Fibroblast of skin of left biceps (primary cell): Measurements from ENCODE around the gene BAG1.

Experiments
- DNase-seq, 2 experiments: peaks; one replicate each; pipeline ENCODE4 v3.0.0-alpha.2; 2013; ENCODE audit warnings: low read depth in 2 of 2

Gene BAG1

DNA sequence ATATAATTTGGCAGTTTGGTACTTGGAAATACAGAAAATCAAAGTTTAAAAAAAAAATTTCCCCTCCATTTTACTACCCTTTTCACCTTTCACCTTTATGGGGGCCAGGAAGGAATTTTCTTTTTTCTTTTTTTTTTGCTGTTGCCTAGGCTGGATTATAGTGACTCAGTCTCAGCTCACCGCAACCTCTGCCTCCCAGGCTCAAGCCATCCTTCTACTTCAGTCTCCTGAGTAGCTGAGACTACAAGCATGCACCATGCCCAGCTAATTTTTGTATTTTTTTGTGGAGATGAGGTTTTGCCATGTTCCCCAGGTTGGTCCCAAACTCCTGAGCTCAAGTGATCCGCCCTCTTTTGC, 9.4 kb upstream of the BAG1 start:
- no peak for DNase-seq

DNA sequence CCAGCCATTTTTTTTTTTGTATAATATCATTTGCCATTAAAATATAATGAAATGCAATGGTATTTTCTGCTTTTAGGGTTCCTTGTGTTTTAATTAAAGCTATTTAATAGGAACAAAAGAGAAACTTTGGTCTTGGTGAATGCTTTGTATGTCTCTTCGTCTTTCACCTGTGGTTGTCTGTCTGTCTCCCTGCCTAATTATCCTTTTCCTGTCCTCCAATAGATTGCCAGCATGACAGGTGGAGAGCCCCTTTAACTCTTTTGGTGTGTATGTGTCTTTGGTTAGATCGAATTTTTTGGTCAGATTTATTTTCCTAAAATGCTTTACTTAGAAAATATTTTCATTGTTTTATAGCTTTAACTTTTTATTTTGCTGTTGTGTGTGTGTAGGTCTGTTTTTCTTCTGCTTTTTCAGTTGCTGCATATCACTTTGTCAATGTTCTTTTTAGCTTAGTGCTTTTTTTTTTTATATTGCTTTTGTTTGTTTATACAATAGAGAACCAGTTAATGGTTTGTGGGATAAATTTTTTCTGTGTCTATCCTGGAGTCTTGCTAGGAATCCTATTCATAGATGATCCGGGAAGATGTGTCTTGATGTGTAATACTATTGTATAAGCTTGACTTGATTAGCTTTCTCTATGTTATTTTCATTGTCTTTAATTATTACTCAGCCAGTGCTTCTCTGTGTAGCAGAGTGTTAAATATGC, 8.9 kb upstream of the BAG1 start:
- no peak for DNase-seq

DNA sequence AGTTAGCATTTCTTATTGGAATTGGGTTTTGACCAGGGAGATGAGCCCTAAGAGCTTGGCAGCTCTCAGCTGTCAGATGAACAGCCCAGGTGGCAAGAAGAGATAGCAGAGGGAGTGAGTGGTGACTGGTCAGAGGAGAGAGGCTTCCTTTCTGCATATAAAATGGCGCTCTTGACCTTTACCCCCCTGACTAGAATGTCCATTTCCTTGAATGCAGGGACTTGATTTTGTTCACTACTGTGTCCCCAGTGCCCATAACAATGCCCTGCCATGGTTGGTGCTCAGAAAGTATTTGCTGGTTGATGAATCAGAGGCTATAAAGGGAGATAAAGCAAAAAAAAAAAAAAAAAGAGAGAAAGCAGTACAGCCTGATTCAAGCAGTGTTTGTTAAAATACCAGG, 7.6 kb upstream of the BAG1 start:
- DNase-seq: no peak

DNA sequence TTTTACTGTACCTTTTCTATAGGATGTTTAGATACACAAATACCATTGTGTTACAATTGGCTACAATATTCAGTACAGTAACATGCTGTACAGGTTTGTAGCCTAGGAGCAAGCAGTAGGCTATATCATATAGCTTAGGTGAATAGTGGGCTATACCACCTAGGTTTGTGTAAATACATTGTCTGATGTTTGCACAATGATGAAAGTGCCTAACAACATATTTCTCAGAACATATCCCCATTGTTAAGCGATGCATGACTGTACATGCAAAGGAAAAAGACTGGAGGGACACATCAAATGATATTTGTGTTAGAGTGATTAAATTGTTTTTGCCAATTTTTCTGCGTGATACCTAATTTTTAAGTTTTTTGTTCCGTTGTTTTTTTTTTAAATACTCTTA, 5.6 kb upstream of the BAG1 start:
- no peak for DNase-seq

DNA sequence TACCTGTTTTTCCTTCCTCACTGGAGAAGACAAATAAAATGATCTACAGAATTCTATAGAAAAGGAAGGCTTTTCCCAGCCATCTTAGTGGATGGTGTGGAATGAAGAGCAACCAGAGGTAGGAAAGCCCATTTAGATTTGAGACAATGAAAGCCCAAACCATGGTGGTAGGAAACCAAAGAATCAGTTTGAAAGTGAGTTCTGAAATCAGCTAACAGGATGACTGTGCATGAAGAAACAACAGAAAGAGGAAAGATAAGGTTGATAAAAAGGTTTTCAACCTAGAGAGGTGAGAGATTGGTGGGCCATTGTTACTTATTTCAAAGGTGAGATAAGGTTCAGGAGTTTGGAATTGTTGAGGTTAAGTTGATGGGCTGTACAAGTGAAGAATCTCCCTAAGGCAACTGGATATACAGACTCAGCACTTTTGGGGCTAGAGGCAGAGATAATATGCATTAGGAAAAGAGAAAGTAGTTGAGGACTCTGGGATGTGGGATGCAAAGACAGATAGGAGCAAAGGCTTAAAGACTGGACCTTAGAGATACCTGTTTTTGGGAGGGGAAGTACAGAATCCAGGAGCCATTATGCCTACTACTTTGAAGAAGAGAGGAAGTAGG, 2.8 kb upstream of the BAG1 start:
- DNase-seq: no peak

DNA sequence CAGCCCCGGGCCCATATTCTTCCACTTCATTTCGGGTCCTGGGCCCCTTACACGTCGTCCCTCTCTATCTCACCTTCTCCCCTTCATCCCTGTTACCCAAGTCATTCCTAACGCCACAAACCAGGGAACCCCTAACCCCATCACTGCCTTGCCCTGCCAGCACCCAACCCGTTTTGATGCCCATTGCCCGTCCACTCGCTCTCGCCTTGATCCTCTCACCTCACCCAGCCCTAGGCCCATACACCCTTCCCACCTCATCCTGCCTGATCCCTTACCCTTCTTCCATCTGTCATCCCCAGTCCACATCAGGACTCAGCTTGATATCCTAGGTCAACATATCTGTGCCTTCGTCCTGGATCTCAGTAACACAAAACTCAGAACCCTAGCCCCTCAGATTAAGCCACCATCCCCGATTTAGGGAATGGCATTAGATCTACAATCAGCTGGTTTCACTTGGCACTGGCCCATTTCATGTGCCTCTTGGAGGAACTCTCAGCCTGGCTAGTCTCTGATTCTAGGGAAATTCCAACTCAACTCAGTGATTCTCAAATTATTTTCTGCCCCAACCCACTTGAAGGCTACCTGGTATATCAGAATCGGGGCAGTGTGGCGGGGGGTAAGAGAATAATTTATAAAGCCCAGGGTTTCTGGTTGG, 830 bp upstream of the BAG1 start:
- no peak for DNase-seq

DNA sequence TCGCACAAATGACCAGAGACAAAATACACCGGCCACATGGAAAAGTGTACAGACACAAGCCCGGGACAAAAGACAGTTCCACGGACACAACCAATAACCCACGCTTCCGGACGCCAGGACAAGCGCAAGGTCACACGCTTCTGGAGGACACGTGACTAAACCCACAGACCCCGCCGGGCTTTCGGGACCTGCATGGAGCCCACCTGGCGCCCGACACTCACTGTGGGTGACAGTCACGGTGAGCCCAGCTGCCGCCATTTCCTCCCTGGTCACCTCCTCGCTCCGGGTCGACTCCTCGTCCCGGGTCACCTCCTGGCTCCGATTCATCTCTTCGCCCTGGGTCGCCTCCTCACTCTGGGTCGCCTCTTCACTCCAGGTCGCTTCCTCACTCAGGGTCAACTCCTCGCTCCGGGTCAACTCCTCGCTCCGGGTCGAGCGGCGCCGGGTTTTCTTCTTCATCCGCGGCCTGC, 470 bp downstream of the BAG1 start:
- no peak for DNase-seq

DNA sequence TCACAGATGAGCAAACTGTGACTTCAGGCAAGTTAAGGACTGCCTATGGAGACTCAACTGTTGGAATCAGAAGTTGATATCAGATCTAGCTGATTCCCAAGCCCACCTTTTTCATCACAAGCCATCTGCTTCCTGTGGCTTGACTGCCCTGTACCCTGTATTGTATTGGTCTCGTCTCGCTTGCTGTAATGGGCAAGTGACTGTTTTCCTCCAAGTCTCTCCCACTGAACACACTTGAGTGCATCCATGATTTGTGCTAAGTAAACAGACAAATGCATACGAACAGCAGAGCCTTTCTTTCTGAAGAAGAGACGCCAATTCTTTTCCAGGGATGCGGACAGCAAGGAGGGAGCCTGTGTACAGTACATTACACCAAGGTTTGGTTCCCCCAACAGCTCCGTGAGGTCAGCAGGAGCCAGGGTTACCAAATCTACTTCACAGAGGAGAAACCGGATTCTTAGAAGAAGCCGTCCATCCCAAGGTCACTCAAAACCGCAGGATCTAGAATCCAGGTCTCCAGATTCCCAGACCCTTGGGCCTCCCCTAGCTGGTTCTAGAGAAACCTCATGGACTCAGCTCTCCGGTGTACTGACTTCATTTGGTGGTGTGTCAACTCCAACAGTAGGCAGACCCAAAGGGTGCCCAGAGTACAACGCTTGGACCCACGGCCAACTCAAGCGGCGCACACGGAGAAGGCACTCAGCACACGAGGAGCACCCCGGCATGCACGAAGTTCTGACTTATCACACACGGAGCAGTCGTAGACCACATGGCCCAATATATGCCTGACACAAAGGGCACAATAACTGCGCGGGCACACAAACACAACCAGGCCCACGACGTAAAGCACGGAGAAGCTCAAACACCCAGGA, 1.1 kb downstream of the BAG1 start:
- DNase-seq: no peak

DNA sequence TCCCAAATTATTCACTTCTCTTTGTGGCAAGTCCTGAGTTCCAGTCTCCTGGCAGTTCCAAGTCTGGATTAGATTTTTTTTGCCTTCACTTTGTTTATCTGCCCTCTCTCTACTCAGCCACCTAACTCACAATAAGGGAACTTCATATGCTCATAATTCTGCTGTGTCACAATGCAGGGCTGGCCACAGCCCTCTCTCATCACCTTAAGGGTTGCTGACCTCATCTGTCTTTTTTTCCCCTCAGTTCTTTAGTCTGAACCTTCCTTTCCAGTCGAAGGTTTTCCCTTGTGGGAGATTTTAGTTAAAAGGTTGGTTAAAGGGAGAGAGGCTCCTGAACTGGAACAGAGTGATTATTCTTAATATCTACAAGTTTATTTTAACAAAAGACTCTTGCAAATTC, 4.1 kb downstream of the BAG1 start:
- DNase-seq: no peak

DNA sequence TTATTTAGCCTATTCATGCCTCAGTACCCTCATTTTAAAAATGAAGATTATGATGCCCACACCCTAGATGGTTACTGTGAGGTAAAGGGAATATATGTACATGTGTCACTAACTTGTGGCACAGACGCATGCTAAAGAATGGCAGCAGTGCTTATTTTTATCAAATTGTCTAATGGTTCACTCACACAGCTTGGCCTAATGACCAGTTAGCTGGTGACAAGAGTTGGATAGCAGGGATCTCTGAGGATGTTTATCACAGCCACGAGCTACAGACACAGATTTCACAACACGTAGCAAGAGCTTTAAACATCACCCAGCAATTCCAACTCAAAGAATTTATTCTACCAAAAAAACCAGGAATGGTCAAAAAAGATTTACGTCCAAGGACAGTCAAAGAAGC, 7.2 kb downstream of the BAG1 start:
- DNase-seq: no peak

DNA sequence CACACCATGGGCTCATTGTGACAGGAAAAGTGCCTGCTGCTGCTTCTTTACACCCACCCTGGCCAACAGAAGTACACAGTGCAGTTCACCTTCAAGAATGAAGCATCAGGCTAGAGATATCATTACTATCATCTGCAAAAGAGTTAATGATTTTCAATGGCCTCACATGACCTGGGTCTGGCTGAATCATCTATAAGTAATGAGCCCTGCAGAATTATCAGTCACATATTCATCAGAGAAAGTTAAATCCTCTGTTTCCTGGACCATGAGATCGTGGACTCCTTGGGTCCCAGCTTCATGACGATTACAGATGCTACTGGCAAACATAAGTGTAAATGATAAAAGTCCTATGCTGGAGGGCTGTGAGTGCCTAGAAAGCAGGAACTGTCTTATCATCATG, 8.3 kb downstream of the BAG1 start:
- DNase-seq: no peak

DNA sequence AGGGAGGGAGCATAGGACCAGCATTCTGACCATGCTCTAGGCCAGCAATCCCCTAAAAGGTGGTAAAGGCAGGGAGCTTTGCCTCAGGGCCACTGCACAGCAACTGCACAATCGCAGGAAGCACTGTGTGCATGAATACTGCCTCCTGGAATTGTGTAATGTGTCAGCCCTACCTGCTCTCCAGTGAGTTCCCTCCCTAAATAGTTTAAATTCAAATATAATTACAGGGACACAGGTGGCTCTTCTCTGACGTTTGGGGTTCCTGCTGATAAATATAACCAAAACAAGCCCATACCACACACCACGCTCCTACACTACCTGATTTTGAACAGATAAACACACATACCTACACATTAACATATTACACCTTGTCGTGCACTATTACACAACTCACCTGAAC, 9.0 kb downstream of the BAG1 start:
- DNase-seq: no peak

DNA sequence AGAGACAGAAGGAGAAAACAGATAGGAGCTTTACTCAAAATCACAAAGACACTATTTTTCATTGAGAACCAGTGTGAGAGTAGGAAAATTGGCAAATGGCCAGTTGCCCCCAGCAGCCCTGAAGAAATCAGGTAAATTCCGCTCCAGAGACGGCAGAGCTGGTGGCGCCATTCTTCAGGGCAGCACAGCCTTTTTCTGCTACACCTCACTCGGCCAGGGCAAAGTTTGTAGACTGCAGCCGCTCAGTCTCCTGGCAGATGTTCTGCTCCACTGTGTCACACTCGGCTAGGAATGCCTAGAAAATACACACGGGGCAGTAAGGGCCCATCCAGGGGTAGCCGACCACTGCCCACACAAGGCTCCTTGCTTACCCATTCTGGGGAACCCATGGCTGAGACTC, 9.5 kb downstream of the BAG1 start:
- no peak for DNase-seq

DNA sequence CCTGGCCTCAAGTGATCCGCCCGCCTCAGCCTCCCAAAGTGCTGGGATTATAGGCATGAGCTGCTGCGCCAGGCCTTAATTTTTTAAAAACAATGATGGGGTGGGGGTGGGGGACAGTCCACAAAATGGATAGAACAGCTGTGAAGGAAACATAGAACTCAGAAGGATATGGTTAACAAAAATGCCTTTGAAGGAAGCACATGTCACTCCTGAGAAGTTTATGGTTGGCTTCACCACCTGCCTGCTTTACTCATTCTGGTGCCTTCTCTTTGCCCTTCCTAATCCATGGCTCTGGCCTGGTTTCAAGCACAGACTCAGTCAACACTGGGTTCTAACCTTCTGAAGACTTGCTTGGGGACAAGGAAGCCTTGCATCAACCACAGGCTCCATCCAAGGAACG, 10.3 kb downstream of the BAG1 start:
- DNase-seq: no peak

DNA sequence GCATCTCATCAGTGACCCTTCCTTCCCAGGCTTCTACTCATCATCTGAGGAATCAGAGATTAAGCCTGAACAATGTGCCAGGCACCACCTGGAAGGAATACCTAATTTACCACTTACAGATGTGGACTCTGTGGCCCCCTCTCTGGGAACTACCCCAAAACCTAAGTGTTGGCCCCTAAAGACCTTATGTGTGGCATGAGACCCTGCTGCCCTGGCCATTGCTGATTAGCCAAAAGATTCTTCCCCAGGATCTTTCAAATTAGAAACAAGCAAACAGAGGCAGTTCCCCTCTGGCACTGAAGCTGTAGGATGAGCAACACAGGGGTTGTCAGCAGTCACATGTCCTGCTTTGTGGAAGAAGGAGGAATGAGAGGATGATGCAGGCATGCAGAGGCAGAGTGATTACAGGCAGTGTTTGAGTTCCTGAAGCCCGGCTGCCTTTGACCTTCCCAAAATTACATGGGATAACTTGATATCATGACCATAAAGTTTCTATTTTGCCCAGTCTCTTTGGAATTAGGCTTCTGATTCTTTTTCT, 14.0 kb downstream of the BAG1 start:
- no peak for DNase-seq

DNA sequence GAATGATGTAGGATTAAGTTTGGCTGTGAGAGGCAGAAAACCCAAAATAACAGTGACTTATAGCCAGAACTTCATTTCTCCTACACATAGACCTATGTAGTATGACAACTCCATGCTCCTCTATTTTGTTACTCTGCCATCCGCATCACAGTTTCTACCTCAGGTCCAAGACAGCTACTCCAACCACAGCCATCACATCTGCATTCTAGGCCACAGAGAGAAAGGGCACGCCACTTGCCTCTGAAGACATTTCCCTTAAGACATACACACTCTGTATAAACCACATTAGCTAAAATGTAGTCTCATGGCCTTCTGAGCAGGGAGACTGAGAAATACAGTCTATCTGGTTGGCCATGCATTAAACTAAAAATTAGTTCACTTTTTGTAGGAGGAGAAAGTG, 14.5 kb downstream of the BAG1 start:
- no peak for DNase-seq

DNA sequence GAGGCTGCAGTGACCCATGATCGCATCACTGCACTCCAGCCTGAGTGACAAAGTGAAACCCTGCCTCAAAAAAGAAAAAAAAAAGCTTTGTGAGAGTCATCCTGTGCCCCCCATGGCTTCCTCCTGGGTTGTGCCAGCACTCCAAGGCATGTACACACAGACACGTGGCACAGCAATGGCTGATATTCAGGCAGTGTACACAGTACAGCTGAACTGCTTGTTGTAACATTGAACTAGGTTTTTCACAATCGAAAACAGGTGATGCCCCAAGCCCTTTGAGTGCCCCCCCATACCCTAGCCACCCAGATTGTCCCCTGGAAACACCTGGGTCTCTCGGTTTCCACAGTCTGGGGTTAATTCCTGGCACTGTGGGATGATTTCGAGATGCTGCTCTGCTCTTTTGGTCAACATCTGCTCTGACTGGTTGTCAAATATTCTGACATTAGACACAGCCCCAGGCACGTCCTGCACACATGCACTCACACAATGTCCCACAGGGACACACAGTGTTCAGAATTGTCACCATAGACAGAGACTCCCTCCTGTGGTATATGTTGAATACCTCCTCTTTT, 15.3 kb downstream of the BAG1 start:
- no peak for DNase-seq

DNA sequence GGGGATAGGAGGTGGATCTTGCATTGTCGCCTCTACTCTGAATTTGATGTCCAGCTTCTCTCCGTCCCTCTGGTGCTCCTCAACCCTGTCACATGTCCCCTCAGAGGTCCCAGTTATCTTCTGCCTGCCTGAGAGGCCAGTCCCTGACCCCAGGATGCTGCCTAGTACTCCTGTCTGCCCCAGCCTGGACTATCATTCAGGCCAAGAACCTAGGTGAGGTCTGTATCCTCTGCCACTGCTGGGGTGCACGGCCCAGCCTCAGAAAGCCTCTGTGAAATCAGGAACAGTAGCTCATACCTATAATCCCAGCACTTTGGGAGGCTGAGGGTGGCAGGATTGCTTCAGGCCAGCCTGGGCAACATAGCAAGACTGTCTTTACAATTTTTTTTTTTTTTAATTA, 15.9 kb downstream of the BAG1 start:
- DNase-seq: no peak

DNA sequence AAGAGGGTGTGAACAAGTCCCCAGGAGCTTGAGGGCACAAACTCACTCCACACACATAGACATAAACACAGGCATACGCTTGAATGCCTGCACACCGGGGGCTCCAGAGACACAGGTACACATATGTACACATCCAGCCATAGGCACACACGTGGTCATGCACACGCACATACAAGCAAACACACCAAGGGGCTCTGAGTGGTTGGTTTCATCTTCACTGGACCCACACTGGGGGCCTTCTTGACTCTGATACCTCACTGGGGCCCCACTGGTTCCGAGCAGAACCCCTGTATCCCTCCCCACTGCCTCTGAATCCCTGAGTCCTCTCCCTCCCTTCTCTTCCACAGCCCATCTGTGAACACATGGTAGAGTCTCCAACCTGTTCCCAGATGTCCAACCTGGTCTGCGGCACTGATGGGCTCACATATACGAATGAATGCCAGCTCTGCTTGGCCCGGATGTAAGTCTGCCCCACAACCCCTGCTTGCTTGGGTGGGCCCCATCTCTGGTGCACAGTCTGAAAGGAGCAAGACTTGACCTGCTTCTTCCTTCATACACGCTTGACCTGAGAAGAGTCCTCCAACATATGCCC, 18.1 kb downstream of the BAG1 start:
- DNase-seq: no peak

DNA sequence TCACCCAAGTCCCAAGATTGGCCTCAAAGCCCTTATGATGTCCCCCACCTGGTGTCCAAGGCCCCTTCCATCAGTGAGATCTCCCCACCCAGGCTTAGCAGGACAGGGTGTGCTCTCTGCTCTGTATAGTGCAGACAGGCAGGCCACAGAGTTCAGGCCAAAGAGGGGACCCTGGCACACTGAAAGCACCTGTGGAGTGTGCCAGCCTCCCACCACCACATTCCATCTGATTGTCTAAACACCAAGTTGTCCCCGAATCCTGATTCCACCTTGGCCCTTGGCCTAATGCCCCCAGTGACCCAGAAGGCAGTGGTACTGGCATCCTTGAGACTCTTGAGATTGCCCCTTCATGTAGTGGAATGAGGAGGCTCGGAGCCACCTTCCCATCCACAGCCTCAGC, 19.2 kb downstream of the BAG1 start:
- no peak for DNase-seq

DNA sequence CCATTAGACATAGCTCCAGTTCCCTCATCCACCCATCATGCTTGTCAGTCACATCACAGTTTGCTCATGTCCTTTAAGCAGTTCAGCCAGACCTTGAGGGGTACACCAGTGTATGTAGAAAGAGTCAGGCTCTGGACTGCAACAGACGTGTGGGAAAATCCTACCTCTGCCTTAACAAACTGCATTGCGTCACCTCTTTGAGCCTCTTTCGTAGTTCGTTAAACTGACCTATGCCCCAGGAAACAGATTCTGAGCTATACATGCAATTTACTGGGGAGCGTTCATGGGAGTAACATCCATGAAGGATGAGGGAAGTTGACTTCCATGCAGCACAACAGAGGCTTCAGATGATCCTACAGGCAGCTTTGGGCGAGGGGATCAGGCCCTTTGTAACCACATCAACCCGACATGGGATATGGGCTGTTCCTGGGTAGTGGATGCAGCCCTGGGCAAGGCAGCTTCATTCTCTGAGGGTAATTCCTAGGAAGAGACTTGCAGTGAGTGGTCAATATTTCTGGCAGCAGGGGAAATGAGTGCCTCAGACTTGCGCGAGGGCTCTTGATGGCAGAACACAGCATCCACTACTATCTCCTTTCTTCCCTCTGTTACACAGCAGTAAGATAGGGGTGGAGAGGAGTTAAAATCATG, 20.2 kb downstream of the BAG1 start:
- DNase-seq: no peak
